ENCODE measurements around the gene RNASEH1. TPM values are rescaled to one million over a fixed set of nuclear protein-coding genes. Genes with fewer than 3 reads are reported as not detected.

The RNASEH1 gene
- total and polyA plus RNA-seq, 2 of the 8 experiments (the other 6 are each of a cell fraction or from before 2014, with no cell fraction given) = 11.7 to 42.7 TPM

GRCh38 chr2:3596901-3597417 lies 38.8 kb upstream of the RNASEH1 start:
- H3K9me3 ChIP-seq (ENCODE audit: insufficient read depth in 2 of 2, low read depth in 1 of 2, low read length in 1 of 2) = no peaks in the 10 kb centered on the region
- no peak overlapping the region for H4K5ac ChIP-seq (ENCODE audit: insufficient read length, low read depth, low read length)
- H3K4ac ChIP-seq (replicated peaks; ENCODE audit: insufficient read length, low read depth, low read length) = no peak overlapping the region
- H3K9ac ChIP-seq (replicated peaks in 1 of 4; ENCODE audit: extremely low read depth in 1 of 4, low read depth in 3 of 4, low read length in 3 of 4) = no peak overlapping the region
- H3K4me1 ChIP-seq (replicated peaks in 1 of 4; ENCODE audit: control insufficient read depth in 3 of 4, insufficient read depth in 4 of 4, low read length in 3 of 4) = no peaks in the 10 kb centered on the region
- H2AFZ ChIP-seq (ENCODE audit: low read length) = no peak overlapping the region
- no peaks in the 10 kb centered on the region for H3K23me2 ChIP-seq (ENCODE audit: low read depth, low read length)
- no peak overlapping the region for H3K4me3 ChIP-seq (ENCODE audit: extremely low read depth in 1 of 4, insufficient read depth in 2 of 4, low read depth in 3 of 4, low read length in 4 of 4)
- no peak overlapping the region for H3K23ac ChIP-seq (ENCODE audit: insufficient read length)
- H2BK20ac ChIP-seq (ENCODE audit: low read length) = no peak overlapping the region
- H4K20me1 ChIP-seq (replicated peaks in 1 of 2; ENCODE audit: control insufficient read depth in 1 of 2, insufficient read depth in 2 of 2, low read length in 2 of 2) = peaks cover 0 to 3% of the 10 kb centered on the region in 2 experiments
- POLR2A ChIA-PET (ENCODE audit: partially characterized antibody) = interaction anchor here (3.4 to 5.9 kb wide), 2 partner anchors 12 to 18 kb away, joined by 25 to 69 read pairs; no protein-coding TSS in a partner anchor
- no peaks in the 10 kb centered on the region for H3K36me3 ChIP-seq (ENCODE audit: control insufficient read depth in 2 of 4, insufficient read depth in 4 of 4, low read length in 3 of 4)
- H2BK12ac ChIP-seq (ENCODE audit: low read depth, low read length) = no peak overlapping the region
- TF ChIP-seq E2F6 (IDR thresholded peaks at IDR 0.05) = no peak
- TF ChIP-seq CEBPB (IDR thresholded peaks at IDR 0.05; ENCODE audit: low read depth, low read length) = no peak
- TF ChIP-seq HDAC6 (IDR thresholded peaks at IDR 0.05; ENCODE audit: low read depth, low read length) = no peak
- no peak for TF ChIP-seq CREB1 (IDR thresholded peaks at IDR 0.05)
- no peak for TF ChIP-seq CBX8 (IDR thresholded peaks at IDR 0.05; ENCODE audit: borderline replicate concordance, low read depth, low read length)
- TF ChIP-seq CHD2 (IDR thresholded peaks at IDR 0.05; ENCODE audit: low read length) = no peak
- TF ChIP-seq BRCA1 (IDR thresholded peaks at IDR 0.05; ENCODE audit: low read depth, low read length) = no peak
- CTCF ChIA-PET (ENCODE audit: partially characterized antibody) = no interaction called here
- no peak overlapping the region for H2BK120ac ChIP-seq (replicated peaks; ENCODE audit: low read depth, low read length)
- no peaks in the 10 kb centered on the region for H3K79me2 ChIP-seq (ENCODE audit: control insufficient read depth in 1 of 2, insufficient read depth in 2 of 2, low read length in 2 of 2)
- no peak overlapping the region for H3K56ac ChIP-seq (replicated peaks; ENCODE audit: insufficient read length, low read depth, low read length)
- no peak overlapping the region for H3K14ac ChIP-seq (ENCODE audit: insufficient read length)
- H3K79me1 ChIP-seq (ENCODE audit: low read depth, low read length) = no peaks in the 10 kb centered on the region
- no peak for DNase-seq (ENCODE audit: low read depth in 1 of 2, low spot score in 2 of 2)
- no peak overlapping the region for H3K18ac ChIP-seq (ENCODE audit: extremely low read depth, low read length)
- no peak overlapping the region for H3K4me2 ChIP-seq (ENCODE audit: insufficient read depth in 1 of 2, low read depth in 2 of 2, low read length in 2 of 2)
- H3K27me3 ChIP-seq (replicated peaks in 1 of 4; ENCODE audit: control insufficient read depth in 3 of 4, extremely low read depth in 1 of 4, insufficient read depth in 3 of 4, low read length in 3 of 4) = no peaks in the 10 kb centered on the region
- no peak for FAIRE-seq
- H2AK5ac ChIP-seq (ENCODE audit: low read depth, low read length) = no peak overlapping the region
- no peak overlapping the region for H2BK5ac ChIP-seq (ENCODE audit: low read depth, low read length)
- 91% methylated on average over 14 of the region's 16 CpGs; no CpG with 5 or more reads in 1 of the 2 experiments for WGBS, 2 experiments (ENCODE audit: extremely low coverage in 1 of 2, insufficient coverage in 1 of 2, insufficient read length in 1 of 2, insufficient replicate concordance in 2 of 2, low coverage in 1 of 2, low lambda C conversion rate in 2 of 2, missing lambda C conversion rate in 1 of 2)
- no peak overlapping the region for H4K8ac ChIP-seq (ENCODE audit: extremely low read depth, insufficient read depth, low read length)
- H2BK15ac ChIP-seq (ENCODE audit: low read length) = no peak overlapping the region
- H4K91ac ChIP-seq (replicated peaks; ENCODE audit: insufficient read length, low read length) = no peak overlapping the region
- no peak overlapping the region for H3K27ac ChIP-seq (ENCODE audit: low read depth, low read length)

Data from H1 (cell line).